Suprapubic skin (tissue), 4 donors: ENCODE measurements around the gene KCNJ4.

Experiments
- EP300 ChIP-seq: sonication (generic); formaldehyde crosslinking; IDR thresholded peaks from one replicate; pipeline ENCODE4 v1.6.1; 2017; ENCODE audit warnings: antibody characterized with exemption
- POLR2A ChIP-seq, 2 donors: fragments of 450-650 bp; IDR thresholded peaks; one replicate each; pipeline ENCODE4 v1.6.1; 2017; ENCODE audit warnings: antibody characterized with exemption in 2 of 2, mild to moderate bottlenecking in 2 of 2, moderate library complexity in 2 of 2
- POLR2AphosphoS5 ChIP-seq, 3 donors: sonication (generic); formaldehyde crosslinking; IDR thresholded peaks; one replicate each; pipeline ENCODE4 v1.6.1; 2017; ENCODE audit warnings: antibody characterized with exemption in 3 of 3
- TF ChIP-seq, protein P1 (sequence below), 2 donors: fragments of 200-600 bp in 1 of 2; fragments of 450-650 bp in 1 of 2; sonication (generic) in 1 of 2; IDR thresholded peaks; one replicate each; pipeline ENCODE4 v1.5.1; 2016 to 2019; ENCODE audit warnings: antibody characterized with exemption in 2 of 2, mild to moderate bottlenecking in 1 of 2, moderate library complexity in 1 of 2

DNA sequence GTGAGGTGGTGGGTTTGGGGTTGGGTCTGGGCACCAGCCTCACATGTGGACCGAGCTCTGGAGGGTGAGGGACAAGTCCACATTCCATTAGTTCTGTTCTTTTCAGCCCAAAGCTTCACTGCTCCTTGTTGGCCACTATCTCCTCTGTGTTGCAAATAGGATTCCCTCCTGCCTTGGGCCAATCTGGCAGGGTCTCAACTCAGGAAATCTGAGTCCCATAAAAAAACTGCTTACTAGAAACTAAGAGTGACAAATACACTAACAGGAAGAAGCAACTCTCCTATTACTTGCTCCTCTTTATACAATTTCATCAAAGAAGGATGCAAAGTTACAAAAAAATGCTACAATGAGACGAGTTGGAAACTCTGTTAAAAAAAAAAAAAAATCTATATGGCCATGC lies 71.6 kb downstream of the KCNJ4 start:
- TF ChIP-seq, protein P1, sequence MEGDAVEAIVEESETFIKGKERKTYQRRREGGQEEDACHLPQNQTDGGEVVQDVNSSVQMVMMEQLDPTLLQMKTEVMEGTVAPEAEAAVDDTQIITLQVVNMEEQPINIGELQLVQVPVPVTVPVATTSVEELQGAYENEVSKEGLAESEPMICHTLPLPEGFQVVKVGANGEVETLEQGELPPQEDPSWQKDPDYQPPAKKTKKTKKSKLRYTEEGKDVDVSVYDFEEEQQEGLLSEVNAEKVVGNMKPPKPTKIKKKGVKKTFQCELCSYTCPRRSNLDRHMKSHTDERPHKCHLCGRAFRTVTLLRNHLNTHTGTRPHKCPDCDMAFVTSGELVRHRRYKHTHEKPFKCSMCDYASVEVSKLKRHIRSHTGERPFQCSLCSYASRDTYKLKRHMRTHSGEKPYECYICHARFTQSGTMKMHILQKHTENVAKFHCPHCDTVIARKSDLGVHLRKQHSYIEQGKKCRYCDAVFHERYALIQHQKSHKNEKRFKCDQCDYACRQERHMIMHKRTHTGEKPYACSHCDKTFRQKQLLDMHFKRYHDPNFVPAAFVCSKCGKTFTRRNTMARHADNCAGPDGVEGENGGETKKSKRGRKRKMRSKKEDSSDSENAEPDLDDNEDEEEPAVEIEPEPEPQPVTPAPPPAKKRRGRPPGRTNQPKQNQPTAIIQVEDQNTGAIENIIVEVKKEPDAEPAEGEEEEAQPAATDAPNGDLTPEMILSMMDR (IDR thresholded peaks at IDR 0.05) = no peak
- no peak for TF ChIP-seq POLR2AphosphoS5 (IDR thresholded peaks at IDR 0.05)
- TF ChIP-seq POLR2A (IDR thresholded peaks at IDR 0.05) = no peak
- TF ChIP-seq EP300 = no peak
